Measurements from ENCODE around the gene CSE1L. TPM values are rescaled to one million over a fixed set of nuclear protein-coding genes. Genes with fewer than 3 reads are reported as not detected.
"Not testable (repeated sequence)": the region's sequence is repeated elsewhere in the genome, so short reads cannot be mapped to it uniquely, and the experiment has no call there.

The CSE1L gene
- total RNA-seq, 1 donor from 2014 or later = 58.8 TPM

DNA sequence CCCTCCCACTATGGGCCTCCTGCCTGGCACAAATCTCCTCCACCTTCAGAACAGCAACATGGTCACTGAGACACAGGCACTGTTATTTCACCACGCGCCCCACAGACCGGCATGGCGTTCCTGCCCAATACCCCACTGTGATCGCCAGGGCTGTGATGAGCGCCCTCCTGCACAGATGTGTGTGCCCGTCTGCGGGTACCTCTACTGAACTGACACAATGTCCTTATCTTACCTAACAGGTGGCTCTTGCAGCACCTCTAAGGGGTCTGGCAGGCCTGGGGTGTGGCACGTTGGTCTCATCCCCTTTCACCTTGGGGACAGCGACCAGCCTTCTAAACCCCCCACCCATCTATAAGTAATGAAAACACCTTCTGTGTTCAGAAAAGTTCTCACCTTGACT is 77.9 kb downstream of the CSE1L start:
- ChIA-PET POLR2A (no interaction called here), CTCF (no interaction called here)
- Mint-ChIP-seq H3K4me3 (no peak overlapping the region), H3K27me3 (no peaks in the 10 kb centered on the region), H3K27ac (no peak overlapping the region), H3K4me1 (no peaks in the 10 kb centered on the region), H3K36me3 (ENCODE audit: low read depth) (peaks cover 78% of the 10 kb centered on the region), H3K9me3 (no peaks in the 10 kb centered on the region)
- no peak for DNase-seq
- no peak for ATAC-seq (ENCODE audit: low read depth)
- no peak for TF ChIP-seq CTCF (IDR thresholded peaks at IDR 0.05)
- intact Hi-C loops (cut with micrococcal nuclease) = no loop called here

- CTCF ChIA-PET = interaction anchor here (0.8 to 3.1 kb wide), 14 partner anchors 11 to 122 kb away, joined by 3 to 93 read pairs (median 4); partner anchors contain the start of gene DDX27
- H3K9me3 Mint-ChIP-seq = no peaks in the 10 kb centered on the region
- H3K27ac Mint-ChIP-seq = peak overlapping the region; percentile 30
- no peak overlapping the region for H3K4me3 Mint-ChIP-seq
- H3K4me1 Mint-ChIP-seq = peaks cover 2% of the 10 kb centered on the region
- POLR2A ChIA-PET = interaction anchor here (1.0 kb wide), 1 partner anchor 84 kb away, joined by 4 read pairs; no protein-coding TSS in a partner anchor
- ATAC-seq (ENCODE audit: low read depth) (no peak), DNase-seq (no peak)
- H3K36me3 Mint-ChIP-seq (ENCODE audit: low read depth) = peaks cover 70% of the 10 kb centered on the region
- no peaks in the 10 kb centered on the region for H3K27me3 Mint-ChIP-seq
- intact Hi-C loops (cut with micrococcal nuclease) = loop anchor here (1.0 to 10.0 kb wide), 3 partner anchors 52 to 402 kb away; partner anchors contain the start of gene STAU1
- no peak for TF ChIP-seq CTCF (IDR thresholded peaks at IDR 0.05)
These were observed 86.9 kb downstream of the CSE1L start for GRCh38 chr20:49132995-49133478.

DNA sequence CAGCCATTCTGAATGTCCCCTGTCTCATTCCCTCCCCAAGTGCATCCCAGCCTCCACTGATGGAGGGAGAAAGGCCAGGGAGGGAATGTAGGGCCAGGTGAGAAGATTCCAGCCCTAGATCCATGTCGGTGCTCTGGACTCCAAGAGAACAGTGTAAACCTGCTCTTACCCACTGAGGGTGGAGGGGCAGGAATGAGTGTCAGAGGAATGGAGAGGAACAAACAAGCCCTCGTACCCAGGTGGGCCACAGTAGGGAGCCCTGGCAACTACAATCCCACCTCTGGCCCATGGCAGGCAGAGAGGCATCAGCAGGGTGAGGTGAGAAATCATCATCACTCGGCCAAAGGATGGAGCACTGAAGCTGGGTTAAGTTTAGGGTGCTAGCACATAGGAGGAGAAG is 87.5 kb downstream of the CSE1L start:
- Mint-ChIP-seq H3K9me3 (no peaks in the 10 kb centered on the region), H3K27me3 (no peaks in the 10 kb centered on the region), H3K27ac (peak overlapping the region; percentile 27), H3K4me1 (peaks cover 2% of the 10 kb centered on the region), H3K36me3 (ENCODE audit: low read depth) (peaks cover 69% of the 10 kb centered on the region), H3K4me3 (no peak overlapping the region)
- no peak for TF ChIP-seq CTCF (IDR thresholded peaks at IDR 0.05)
- CTCF ChIA-PET = interaction anchor here (1.1 to 3.1 kb wide), 6 partner anchors 13 to 97 kb away, joined by 3 to 93 read pairs (median 4); partner anchors contain the start of gene DDX27
- DNase-seq (no peak), ATAC-seq (ENCODE audit: low read depth) (no peak)
- POLR2A ChIA-PET = no interaction called here
- intact Hi-C loops (cut with micrococcal nuclease) = loop anchor here (1.0 to 10.0 kb wide), 3 partner anchors 51 to 401 kb away; partner anchors contain the start of gene STAU1

DNA sequence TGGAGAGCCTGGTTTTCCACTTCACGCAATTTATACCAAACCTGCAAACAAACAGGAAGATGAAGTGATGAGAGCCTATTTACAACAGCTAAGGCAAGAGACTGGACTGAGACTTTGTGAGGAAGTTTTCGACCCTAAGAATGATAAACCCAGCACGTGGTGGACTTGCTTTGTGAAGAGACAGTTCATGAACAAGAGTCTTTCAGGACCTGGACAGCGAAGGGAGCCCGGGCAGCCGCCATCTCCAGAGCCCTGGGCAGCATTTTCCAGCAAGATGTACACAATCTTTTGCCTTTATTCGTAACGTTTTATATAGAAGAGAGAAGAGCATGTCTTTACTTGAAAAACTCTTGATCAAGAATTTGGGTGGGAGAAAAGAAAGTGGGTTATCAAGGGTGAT is 88.7 kb downstream of the CSE1L start:
- H3K27me3 Mint-ChIP-seq; H3K4me3 Mint-ChIP-seq; H3K4me1 Mint-ChIP-seq; ATAC-seq (ENCODE audit: low read depth); DNase-seq; H3K9me3 Mint-ChIP-seq; POLR2A ChIA-PET: not testable (repeated sequence)
- intact Hi-C loops (cut with micrococcal nuclease) = loop anchor here (10.0 kb wide), 2 partner anchors 50 to 400 kb away; partner anchors contain the start of gene STAU1
- Mint-ChIP-seq H3K27ac (peak overlapping the region; percentile 19), H3K36me3 (ENCODE audit: low read depth) (peaks cover 74% of the 10 kb centered on the region)
- CTCF ChIA-PET = interaction anchor here (3.1 kb wide), 1 partner anchor 82 kb away, joined by 93 read pairs; the partner anchor contains the start of gene DDX27

GRCh38 chr20:49136817-49137571 is 90.9 kb downstream of the CSE1L start:
- TF ChIP-seq CTCF (IDR thresholded peaks at IDR 0.05) = no peak
- H3K9me3 Mint-ChIP-seq = no peaks in the 10 kb centered on the region
- no peak for DNase-seq
- no peak overlapping the region for H3K4me3 Mint-ChIP-seq
- H3K4me1 Mint-ChIP-seq = peaks cover 11% of the 10 kb centered on the region
- intact Hi-C loops (cut with micrococcal nuclease) = loop anchor here (10.0 kb wide), 2 partner anchors 48 to 398 kb away; partner anchors contain the start of gene STAU1
- no peak for ATAC-seq (ENCODE audit: low read depth)
- no peaks in the 10 kb centered on the region for H3K27me3 Mint-ChIP-seq
- no peak overlapping the region for H3K27ac Mint-ChIP-seq
- peaks cover 56% of the 10 kb centered on the region for H3K36me3 Mint-ChIP-seq (ENCODE audit: low read depth)
- ChIA-PET POLR2A (interaction anchor here (0.5 to 0.6 kb wide), 3 partner anchors 18 to 1460 kb away, joined by 3 to 4 read pairs (median 3); no protein-coding TSS in a partner anchor), CTCF (interaction anchor here (1.0 kb wide), 1 partner anchor 80 kb away, joined by 3 read pairs; no protein-coding TSS in a partner anchor)
